Small intestine (tissue), 7 donors: ENCODE measurements around the gene KCTD11. TPM values are rescaled to one million over a fixed set of nuclear protein-coding genes. Genes with fewer than 3 reads are reported as not detected.

Source experiments
- DNase-seq, 2 donors: peaks; one replicate each; pipeline versions ENCODE4 v3.0.0 to v3.0.0-alpha.2; 2013
- FAIRE-seq: peaks from 2 replicates; lab custom pipeline; 2012; peaks lifted over from hg19 to GRCh38; lab: Jason Lieb, UNC
- H3K27ac ChIP-seq, 3 donors: one replicate each; pipeline ENCODE4 v1.5.1; 2013; ENCODE audit warnings: low read length in 2 of 3, mild to moderate bottlenecking in 2 of 3, control low read depth in 1 of 3, inconsistent platforms in 1 of 3, low read depth in 1 of 3, moderate library complexity in 1 of 3
- H3K27me3 ChIP-seq, 3 donors: one replicate each; pipeline ENCODE4 v1.6.1; 2013; ENCODE audit warnings: low read length in 3 of 3, inconsistent platforms in 1 of 3; ENCODE audit not compliant: control insufficient read depth in 3 of 3, insufficient read depth in 3 of 3
- H3K36me3 ChIP-seq, 3 donors: one replicate each; pipeline ENCODE4 v1.6.1; 2013; ENCODE audit warnings: low read length in 3 of 3, inconsistent platforms in 1 of 3, low read depth in 1 of 3, mild to moderate bottlenecking in 1 of 3, moderate library complexity in 1 of 3; ENCODE audit not compliant: control insufficient read depth in 3 of 3, insufficient read depth in 2 of 3
- H3K4me1 ChIP-seq, 3 donors: one replicate each; pipeline ENCODE4 v1.6.1; 2013; ENCODE audit warnings: low read length in 2 of 3, inconsistent platforms in 1 of 3, low read depth in 1 of 3, mild to moderate bottlenecking in 1 of 3, moderate library complexity in 1 of 3; ENCODE audit not compliant: control insufficient read depth in 3 of 3, insufficient read depth in 2 of 3
- H3K4me3 ChIP-seq, 3 donors: one replicate each; pipeline ENCODE4 v1.5.1; 2013; ENCODE audit warnings: low read length in 3 of 3, control low read depth in 1 of 3, inconsistent platforms in 1 of 3, low read depth in 1 of 3, mild to moderate bottlenecking in 1 of 3, moderate library complexity in 1 of 3
- H3K9me3 ChIP-seq, 2 donors: one replicate each; pipeline ENCODE4 v1.6.1; 2013; ENCODE audit warnings: low read depth in 1 of 2, low read length in 1 of 2; ENCODE audit not compliant: control insufficient read depth in 2 of 2, insufficient read depth in 1 of 2
- WGBS, 3 donors: extraction: QIAGEN DNeasy Blood & Tissue Kit; methylation state at CpG; one replicate each; pipeline ENCODE4 v1.1.7; 2013; 5-methylcytosine and 5-hydroxymethylcytosine counted together
- polyA plus RNA-seq, 4 donors: library from polyadenylated mRNA; stranded (reverse) in 3 of 4; unstranded in 1 of 4; fragments of 200-250 nt in 3 of 4; fragments of 120-200 nt in 1 of 4; gene quantifications; one replicate each; pipeline versions ENCODE4 v1.2.1 to v1.2.3, GENCODE V29; 2013
- donor health status: healthy with polysubstance abuse.
- donor health status: control.
- donor health status: control.
- donor health status: Bipolar disorder and iron deficiency.
- donor health status: healthy.

The KCTD11 gene
- polyA plus RNA-seq, 4 donors: 6.0 to 8.6 (median 7.9) TPM

DNA sequence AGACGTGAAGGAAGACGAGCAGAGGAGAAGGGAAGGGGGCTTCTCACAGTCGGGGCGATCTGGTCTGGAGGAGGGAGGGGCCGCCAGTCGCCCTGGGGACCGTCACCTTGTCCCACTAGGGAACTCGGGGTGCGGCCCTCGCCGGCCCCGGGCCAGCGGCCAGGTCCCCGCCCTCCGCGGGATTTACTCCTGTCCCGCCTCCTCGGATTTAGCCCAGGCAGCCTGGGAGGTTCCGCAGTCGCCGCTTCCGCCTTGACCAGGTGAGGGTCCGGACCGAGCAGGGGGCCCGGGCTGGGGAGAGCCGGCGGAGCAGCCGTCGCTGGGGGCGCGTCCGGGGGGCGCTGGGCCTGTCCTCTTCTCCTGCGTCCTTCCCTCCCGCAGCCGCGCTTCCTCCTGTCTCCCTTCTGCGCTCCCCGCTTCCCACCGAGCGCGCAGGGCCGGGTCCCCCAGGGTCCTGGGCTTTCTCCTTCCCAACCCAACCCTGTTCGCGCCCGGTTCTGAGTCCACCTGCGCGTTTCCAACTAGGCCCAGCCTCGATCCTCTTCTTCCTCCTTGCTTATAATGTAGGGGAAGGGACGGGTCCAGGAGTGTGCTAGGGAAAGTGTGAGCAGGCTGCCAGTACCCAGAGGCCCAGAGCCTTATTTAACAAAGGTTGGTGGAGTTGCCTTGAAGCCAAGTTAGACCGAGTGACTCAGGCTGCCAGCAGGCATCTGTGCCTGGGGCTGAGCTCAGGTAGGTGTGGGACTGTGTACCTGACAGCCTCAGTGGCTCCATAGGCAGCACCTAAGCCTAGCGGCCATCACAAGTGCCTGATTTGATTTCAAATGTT is 29.1 kb downstream of the KCTD11 start, which contains the start of gene TNK1:
TSS of gene TNK1 (plus strand) at position 235 of the 829 bp plus-strand sequence. CDS start 1,838 bp downstream, outside the sequence.
- Histone ChIP-seq H3K36me3 (peaks cover 0 to 16% (median 0%) of the 10 kb centered on the region in 3 donors), H3K27me3 (peaks cover 0 to 21% (median 2%) of the 10 kb centered on the region in 3 donors), H3K4me1 (peaks cover 0 to 22% (median 0%) of the 10 kb centered on the region in 3 donors), H3K4me3 (peak within 1 kb of the TSS; percentile 24 to 83 (median 56)), H3K9me3 (peaks cover 0 to 2% of the 10 kb centered on the region in 2 donors), H3K27ac (peak within 1 kb of the TSS; percentile 36 to 69 (median 40))
- WGBS, 3 donors: 3 to 7% (median 4%) methylated on average over 31 to 52 of the region's 52 CpGs
- FAIRE-seq (no peak), DNase-seq (peak; percentile 78 to 85)

DNA sequence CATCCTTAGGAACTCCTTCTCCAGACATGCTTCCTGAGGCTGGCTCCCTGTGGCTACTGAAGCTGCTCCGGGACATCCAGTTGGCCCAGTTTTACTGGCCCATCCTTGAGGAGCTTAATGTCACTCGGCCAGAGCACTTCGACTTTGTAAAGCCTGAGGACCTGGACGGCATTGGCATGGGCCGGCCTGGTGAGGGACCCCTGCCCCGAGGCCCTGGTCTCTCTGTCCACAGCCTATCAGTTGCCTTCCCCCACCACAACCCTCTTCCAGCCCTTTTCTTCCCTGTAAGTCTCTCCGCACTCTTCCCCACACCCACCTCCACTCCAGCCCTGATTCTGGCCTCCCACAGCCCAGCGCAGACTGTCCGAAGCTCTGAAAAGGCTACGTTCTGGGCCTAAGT is 30.9 kb downstream of the KCTD11 start:
- H3K27me3 ChIP-seq: peaks cover 0 to 21% (median 2%) of the 10 kb centered on the region in 3 donors
- peaks cover 0 to 34% (median 4%) of the 10 kb centered on the region in 3 donors for H3K36me3 ChIP-seq
- no peak for DNase-seq
- H3K9me3 ChIP-seq: peaks cover 0 to 2% of the 10 kb centered on the region in 2 donors
- FAIRE-seq: no peak
- peaks cover 0 to 22% (median 0%) of the 10 kb centered on the region in 3 donors for H3K4me1 ChIP-seq
- no peak overlapping the region for H3K4me3 ChIP-seq
- no peak overlapping the region for H3K27ac ChIP-seq
- WGBS, 3 donors: 90 to 97% (median 94%) methylated on average over 10 of the region's 10 CpGs

DNA sequence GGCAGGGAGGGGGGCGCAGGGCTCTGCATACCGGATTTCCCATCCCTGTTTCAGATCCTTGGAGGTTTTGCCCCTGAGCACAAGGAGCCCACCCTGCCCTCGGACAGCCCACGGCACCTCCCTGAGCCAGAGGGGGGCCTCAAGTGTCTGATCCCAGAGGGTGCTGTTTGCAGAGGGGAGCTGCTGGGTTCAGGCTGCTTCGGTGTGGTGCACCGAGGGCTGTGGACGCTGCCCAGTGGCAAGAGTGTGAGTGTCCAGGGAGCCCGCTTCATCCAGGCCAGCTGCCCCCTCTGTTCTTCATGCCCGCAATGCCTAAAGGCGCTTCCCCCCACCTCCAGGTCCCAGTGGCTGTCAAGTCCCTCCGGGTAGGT is 31.4 kb downstream of the KCTD11 start:
- peaks cover 0 to 21% (median 2%) of the 10 kb centered on the region in 3 donors for H3K27me3 ChIP-seq
- H3K9me3 ChIP-seq: peaks cover 0 to 2% of the 10 kb centered on the region in 2 donors
- WGBS, 3 donors: 84 to 90% (median 90%) methylated on average over 10 to 11 of the region's 11 CpGs
- peak overlapping the region in 2 of 3 donors; percentile 16 to 34 for H3K4me3 ChIP-seq
- peaks cover 0 to 39% (median 5%) of the 10 kb centered on the region in 3 donors for H3K36me3 ChIP-seq
- no peak overlapping the region for H3K27ac ChIP-seq
- peaks cover 0 to 22% (median 0%) of the 10 kb centered on the region in 3 donors for H3K4me1 ChIP-seq
- FAIRE-seq (no peak), DNase-seq (no peak)

DNA sequence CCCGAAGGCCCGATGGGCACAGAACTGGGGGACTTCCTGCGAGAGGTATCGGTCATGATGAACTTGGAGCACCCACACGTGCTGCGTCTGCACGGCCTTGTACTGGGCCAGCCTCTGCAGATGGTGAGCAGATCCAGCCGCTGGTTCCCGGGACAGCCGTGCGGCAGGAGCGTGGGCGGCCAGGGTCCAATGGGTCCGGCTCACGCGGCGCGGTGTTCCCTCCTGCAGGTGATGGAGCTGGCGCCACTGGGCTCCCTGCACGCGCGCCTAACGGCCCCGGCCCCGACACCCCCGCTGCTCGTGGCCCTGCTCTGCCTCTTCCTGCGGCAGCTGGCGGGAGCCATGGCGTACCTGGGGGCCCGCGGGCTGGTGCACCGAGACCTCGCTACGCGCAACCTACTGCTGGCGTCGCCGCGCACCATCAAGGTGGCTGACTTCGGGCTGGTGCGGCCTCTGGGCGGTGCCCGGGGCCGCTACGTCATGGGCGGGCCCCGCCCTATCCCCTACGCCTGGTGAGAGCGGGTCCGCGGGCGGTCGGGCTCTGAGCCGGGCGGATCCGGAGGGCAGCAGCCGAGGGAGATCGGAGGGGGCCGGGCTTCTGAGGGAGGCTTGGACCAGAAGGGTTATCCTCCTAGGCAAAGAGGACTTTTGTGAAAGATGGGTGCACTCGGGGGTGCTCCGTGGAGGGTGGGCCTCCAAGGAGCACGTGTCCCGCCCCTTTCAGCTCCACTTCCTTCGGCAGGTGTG is 32.0 kb downstream of the KCTD11 start:
- Histone ChIP-seq H3K36me3 (peaks cover 0 to 44% (median 7%) of the 10 kb centered on the region in 3 donors), H3K9me3 (peaks cover 0 to 2% of the 10 kb centered on the region in 2 donors), H3K27ac (peak overlapping the region in 1 of 3 donors; percentile 22), H3K4me1 (peaks cover 0 to 22% (median 0%) of the 10 kb centered on the region in 3 donors), H3K4me3 (peak overlapping the region in 2 of 3 donors; percentile 16 to 34), H3K27me3 (peaks cover 0 to 21% (median 2%) of the 10 kb centered on the region in 3 donors)
- WGBS, 3 donors: 27 to 87% (median 60%) methylated on average over 57 to 65 of the region's 65 CpGs
- FAIRE-seq (no peak), DNase-seq (peak; percentile 31 to 79)

DNA sequence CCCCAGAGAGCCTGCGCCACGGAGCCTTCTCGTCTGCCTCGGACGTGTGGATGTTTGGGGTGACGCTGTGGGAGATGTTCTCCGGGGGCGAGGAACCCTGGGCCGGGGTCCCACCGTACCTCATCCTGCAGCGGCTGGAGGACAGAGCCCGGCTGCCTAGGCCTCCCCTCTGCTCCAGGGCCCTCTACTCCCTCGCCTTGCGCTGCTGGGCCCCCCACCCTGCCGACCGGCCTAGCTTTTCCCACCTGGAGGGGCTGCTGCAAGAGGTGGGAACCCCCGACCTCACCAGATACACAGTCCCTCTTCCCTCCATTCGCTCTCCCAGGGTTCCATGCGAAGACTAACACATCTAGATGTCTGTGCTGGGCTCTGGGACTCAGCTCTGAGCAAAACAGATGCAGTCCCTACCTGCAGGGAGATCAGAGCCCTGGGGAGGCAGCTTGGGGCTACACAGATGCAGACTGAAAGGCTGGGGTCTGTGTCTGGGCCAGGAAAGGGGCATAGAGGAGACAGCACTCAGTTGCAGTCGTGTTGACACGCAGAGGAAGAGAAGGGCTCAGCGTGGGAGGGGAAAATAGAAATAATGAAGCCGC is 32.6 kb downstream of the KCTD11 start:
- peak overlapping the region in 1 of 3 donors; percentile 22 for H3K27ac ChIP-seq
- FAIRE-seq (no peak), DNase-seq (no peak)
- H3K9me3 ChIP-seq: peaks cover 0 to 2% of the 10 kb centered on the region in 2 donors
- 57 to 93% (median 72%) methylated on average over 22 to 23 of the region's 23 CpGs for WGBS, 3 donors
- H3K27me3 ChIP-seq: peaks cover 0 to 21% (median under 1%) of the 10 kb centered on the region in 3 donors
- peaks cover 0 to 51% (median 10%) of the 10 kb centered on the region in 3 donors for H3K36me3 ChIP-seq
- peak overlapping the region in 2 of 3 donors; percentile 16 to 34 for H3K4me3 ChIP-seq
- H3K4me1 ChIP-seq: peaks cover 0 to 22% (median 0%) of the 10 kb centered on the region in 3 donors

DNA sequence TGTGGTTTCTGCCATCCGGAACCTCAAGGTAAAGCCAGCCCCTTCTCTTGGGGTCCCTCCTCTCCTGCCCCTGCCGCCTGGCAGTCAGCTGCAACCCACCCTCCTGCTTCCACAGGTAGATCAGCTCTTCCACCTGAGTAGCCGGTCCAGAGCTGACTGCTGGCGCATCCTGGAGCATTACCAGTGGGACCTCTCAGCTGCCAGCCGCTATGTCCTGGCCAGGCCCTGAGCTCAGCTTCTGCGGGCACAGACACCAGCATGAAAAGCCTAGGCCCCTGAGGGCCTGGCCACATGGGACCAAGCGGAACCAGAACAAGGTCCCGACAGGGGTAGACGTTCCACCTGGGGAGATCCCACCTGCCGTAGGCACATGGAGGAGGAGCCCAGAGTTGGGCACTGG is 36.9 kb downstream of the KCTD11 start:
- H3K36me3 ChIP-seq: peaks cover 4 to 66% (median 10%) of the 10 kb centered on the region in 3 donors
- no peak for FAIRE-seq

DNA sequence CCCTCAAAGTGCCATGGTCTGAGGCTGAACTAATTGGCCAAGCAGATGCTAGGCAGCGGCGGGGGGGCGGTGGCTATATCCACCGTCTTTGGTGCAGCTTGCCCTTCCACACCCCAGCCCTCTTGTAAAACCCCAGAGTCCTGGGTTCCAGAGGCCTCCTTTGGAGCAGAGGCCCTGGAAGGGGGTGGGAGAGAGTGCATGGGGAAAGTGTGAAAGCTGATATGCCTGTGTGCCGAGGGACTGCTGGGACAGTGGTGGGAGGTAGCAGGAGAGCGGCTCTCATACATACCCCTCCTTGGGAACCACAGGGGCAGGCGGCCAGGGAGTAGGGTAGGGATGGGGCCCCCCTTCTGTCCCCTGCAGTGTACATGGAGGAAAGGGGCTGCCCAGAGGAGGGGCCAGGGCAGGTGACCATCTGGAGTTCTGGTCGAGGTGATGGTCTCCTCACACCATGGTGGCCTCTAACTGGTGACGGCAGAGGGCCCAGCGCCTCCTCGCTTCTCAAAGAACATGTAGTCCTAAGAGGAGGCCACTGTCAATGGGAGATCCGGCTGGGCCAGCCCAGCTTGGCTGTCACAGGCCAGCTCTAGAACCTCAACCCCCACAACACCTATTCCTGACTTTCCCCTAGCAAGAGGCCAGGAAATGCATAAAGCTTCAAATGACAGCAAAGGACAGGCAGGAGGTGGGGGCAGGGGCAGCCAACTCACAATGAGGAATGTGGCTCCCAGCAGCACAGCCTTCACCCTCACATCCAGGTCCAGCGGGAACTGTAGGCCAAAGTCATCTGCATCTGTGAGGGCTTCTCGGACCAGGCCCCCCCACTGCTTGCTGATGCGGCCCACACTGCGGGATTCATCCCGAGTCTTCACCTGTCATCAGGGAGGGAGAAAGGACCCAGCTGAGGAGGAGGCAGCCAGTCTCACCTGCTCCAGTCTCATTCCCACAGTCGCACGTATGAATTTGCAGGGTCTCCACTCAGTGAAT is 38.3 kb downstream of the KCTD11 start:
- H3K36me3 ChIP-seq: peaks cover 4 to 62% (median 10%) of the 10 kb centered on the region in 3 donors
- no peak overlapping the region for H3K27ac ChIP-seq
- H3K27me3 ChIP-seq: peaks cover 0 to 6% (median 0%) of the 10 kb centered on the region in 3 donors
- H3K9me3 ChIP-seq: no peaks in the 10 kb centered on the region
- 88 to 93% (median 88%) methylated on average over 19 of the region's 19 CpGs for WGBS, 3 donors
- no peak overlapping the region for H3K4me3 ChIP-seq
- FAIRE-seq (no peak), DNase-seq (no peak)
- peaks cover 0 to 15% (median 0%) of the 10 kb centered on the region in 3 donors for H3K4me1 ChIP-seq

More for the DNA sequence above, 36.9 kb downstream of the KCTD11 start:
- no peaks in the 10 kb centered on the region for H3K9me3 ChIP-seq
- H3K4me3 ChIP-seq: no peak overlapping the region
- H3K27me3 ChIP-seq: peaks cover 0 to 6% (median 0%) of the 10 kb centered on the region in 3 donors
- WGBS, 3 donors: 95 to 97% (median 95%) methylated on average over 9 to 10 of the region's 10 CpGs
- H3K4me1 ChIP-seq: peaks cover 0 to 10% (median 0%) of the 10 kb centered on the region in 3 donors
- H3K27ac ChIP-seq: no peak overlapping the region
- no peak for DNase-seq
